Fibroblast of skin of left quadriceps (primary cell): Measurements from ENCODE around the gene OR51M1.
"Not testable (repeated sequence)": the region's sequence is repeated elsewhere in the genome, so short reads cannot be mapped to it uniquely, and the experiment has no call there.

Experiments used
- DNase-seq, 2 experiments: peaks; one replicate each; pipeline ENCODE4 v3.0.0-alpha.2; 2013; ENCODE audit warnings: low read depth in 2 of 2

The OR51M1 gene

GRCh38 chr11:5383576-5383975, at the start of gene OR51M1:
TSS of gene OR51M1 (plus strand) at chr11:5383812. CDS start at chr11:5389399, 5,587 bp downstream.
- no peak for DNase-seq

- DNase-seq: no peak
Observed at GRCh38 chr11:5335170-5335569, 48.4 kb upstream of the OR51M1 start.

- DNase-seq: no peak
Observed at GRCh38 chr11:5336331-5336730, 47.3 kb upstream of the OR51M1 start.

GRCh38 chr11:5337253-5337652, 46.4 kb upstream of the OR51M1 start:
- not testable (repeated sequence) for DNase-seq

GRCh38 chr11:5339771-5340322, 43.8 kb upstream of the OR51M1 start:
- DNase-seq: no peak

- no peak for DNase-seq
Observed at GRCh38 chr11:5343474-5344335, 39.9 kb upstream of the OR51M1 start, which contains the start of gene OR51B5. TSS of gene OR51B5 (minus strand) at chr11:5343524. CDS start at chr11:5343524, 0 bp downstream.

GRCh38 chr11:5345831-5346230, 37.8 kb upstream of the OR51M1 start:
- no peak for DNase-seq

GRCh38 chr11:5348551-5349194, 34.9 kb upstream of the OR51M1 start:
- DNase-seq: no peak

- no peak for DNase-seq
Observed at GRCh38 chr11:5349550-5349949, 34.1 kb upstream of the OR51M1 start.

- DNase-seq: no peak
Observed at GRCh38 chr11:5351208-5351607, 32.4 kb upstream of the OR51M1 start, which contains the start of gene OR51B6. TSS of gene OR51B6 (plus strand) at chr11:5351508. CDS start at chr11:5351508, 0 bp downstream.

- not testable (repeated sequence) for DNase-seq
Observed at GRCh38 chr11:5356031-5356430, 27.6 kb upstream of the OR51M1 start.

- DNase-seq: no peak
Observed at GRCh38 chr11:5362017-5362625, 21.5 kb upstream of the OR51M1 start.

GRCh38 chr11:5363679-5364078, 19.9 kb upstream of the OR51M1 start:
- DNase-seq: no peak

- DNase-seq: peak; percentile 53 to 61
Observed at GRCh38 chr11:5364214-5364613, 19.4 kb upstream of the OR51M1 start.

- DNase-seq: not testable (repeated sequence)
Observed at GRCh38 chr11:5366365-5366764, 17.2 kb upstream of the OR51M1 start.

- no peak for DNase-seq
Observed at GRCh38 chr11:5366856-5367255, 16.8 kb upstream of the OR51M1 start.

GRCh38 chr11:5367448-5368074, 16.1 kb upstream of the OR51M1 start:
- peak; percentile 60 to 69 for DNase-seq

- DNase-seq: no peak
Observed at GRCh38 chr11:5368502-5369043, 15.0 kb upstream of the OR51M1 start.

- peak; percentile 24 to 31 for DNase-seq
Observed at GRCh38 chr11:5369789-5370188, 13.8 kb upstream of the OR51M1 start.

- DNase-seq: peak; percentile 22 to 26
Observed at GRCh38 chr11:5380740-5381342, 2.8 kb upstream of the OR51M1 start.

GRCh38 chr11:5384335-5384734, 723 bp downstream of the OR51M1 start:
- DNase-seq: no peak
